IMR-90 (cell line): Measurements from ENCODE around the gene C22orf31.
A peak's percentile ranks its signal among the peaks of the same experiment; 100 is the strongest.

Experiments
- CEBPB ChIP-seq: IDR thresholded peaks from 2 replicates; pipeline ENCODE4 v1.6.1; 2012; ENCODE audit warnings: low read depth, low read length, improper control_type of control experiment
- CTCF ChIP-seq: conservative IDR thresholded peaks from 2 replicates; pipeline ENCODE4 v1.5.1; 2012; ENCODE audit warnings: mild to moderate bottlenecking, low read depth, low read length, improper control_type of control experiment
- MAFK ChIP-seq: IDR thresholded peaks from 2 replicates; pipeline ENCODE4 v1.6.1; 2012; ENCODE audit warnings: low read depth, low read length, improper control_type of control experiment
- MAZ ChIP-seq: IDR thresholded peaks from 2 replicates; pipeline ENCODE4 v1.6.1; 2012; ENCODE audit warnings: low read depth, mild to moderate bottlenecking, low read length, improper control_type of control experiment, moderate library complexity, borderline replicate concordance
- POLR2A ChIP-seq: IDR thresholded peaks from 2 replicates; pipeline ENCODE4 v1.6.1; 2012; ENCODE audit warnings: mild to moderate bottlenecking, low read depth, low read length
- RCOR1 ChIP-seq: IDR thresholded peaks from 2 replicates; pipeline ENCODE4 v1.6.1; 2012; ENCODE audit warnings: mild to moderate bottlenecking, low read length, improper control_type of control experiment; ENCODE audit not compliant: insufficient replicate concordance
- RFX5 ChIP-seq: IDR thresholded peaks from 2 replicates; pipeline ENCODE4 v1.8.0; 2012; ENCODE audit warnings: low read depth, mild to moderate bottlenecking, low read length, moderate library complexity
- SMC3 ChIP-seq: fragments of 150-350 bp; IDR thresholded peaks from 2 replicates; pipeline ENCODE4 v1.6.1; 2016; ENCODE audit warnings: low read depth, mild to moderate bottlenecking, antibody characterized with exemption, low read length, moderate library complexity

- TF ChIP-seq CTCF = peak; percentile 13; the same call in 1 of the 2 replicates
- TF ChIP-seq RCOR1 = peak; percentile 18
- TF ChIP-seq SMC3 = no peak
- peak; percentile 63 for TF ChIP-seq MAFK
- no peak for TF ChIP-seq CEBPB
- peak; percentile 74; the same call in 1 of the 2 replicates for TF ChIP-seq POLR2A
- TF ChIP-seq MAZ = peak; percentile 75; the same call in 1 of the 2 replicates
- no peak for TF ChIP-seq RFX5
Measured at GRCh38 chr22:29031227-29032011, 30.2 kb downstream of the C22orf31 start.
